ENCODE results near the gene RGL4. TPM values are rescaled to one million over a fixed set of nuclear protein-coding genes. Genes with fewer than 3 reads are reported as not detected.

Gene RGL4
- total and polyA plus RNA-seq, 2 of the 13 experiments (the other 11 are each of a cell fraction or from before 2014, with no cell fraction given), result not detected

- TF ChIP-seq ZBTB34 (CRISPR knock-in tag; IDR thresholded peaks at IDR 0.05) (peak; percentile 58; the same call in 1 of the 2 replicates), SRSF4 (IDR thresholded peaks at IDR 0.05; ENCODE audit: low read depth, low read length, poor library complexity, severe bottlenecking) (no peak), KLF9 (CRISPR knock-in tag; IDR thresholded peaks at IDR 0.05; ENCODE audit: low read depth) (no peak), ZNF138 (CRISPR knock-in tag; IDR thresholded peaks at IDR 0.05; ENCODE audit: low read depth) (no peak), ZFY (CRISPR knock-in tag; IDR thresholded peaks at IDR 0.05) (peak; percentile 94), ZKSCAN8 (CRISPR knock-in tag; IDR thresholded peaks at IDR 0.05; ENCODE audit: borderline replicate concordance) (peak; percentile 74; the same call in 1 of the 2 replicates), ZNF598 (CRISPR knock-in tag; IDR thresholded peaks at IDR 0.05; ENCODE audit: borderline replicate concordance) (peak; percentile 86; the same call in 1 of the 2 replicates), GLMP (CRISPR knock-in tag; IDR thresholded peaks at IDR 0.05; ENCODE audit: borderline replicate concordance) (no peak), TRIM24 (CRISPR knock-in tag; IDR thresholded peaks at IDR 0.05) (no peak), CCDC6 (CRISPR knock-in tag; IDR thresholded peaks at IDR 0.05) (peak; percentile 54; the same call in 1 of the 2 replicates), SNAI1 (CRISPR knock-in tag; IDR thresholded peaks at IDR 0.05; ENCODE audit: borderline replicate concordance) (peak; percentile 88; the same call in 1 of the 2 replicates), SKIL (CRISPR knock-in tag; IDR thresholded peaks at IDR 0.05; ENCODE audit: borderline replicate concordance) (peak; percentile 37; the same call in 1 of the 2 replicates), ZNF10 (CRISPR knock-in tag; IDR thresholded peaks at IDR 0.05; ENCODE audit: borderline replicate concordance, low read depth) (no peak), NFAT5 (CRISPR knock-in tag; IDR thresholded peaks at IDR 0.05) (no peak), ZFP36L2 (CRISPR knock-in tag; IDR thresholded peaks at IDR 0.05) (no peak), HNRNPH1 (optimal IDR thresholded peaks at IDR 0.05; ENCODE audit: low read depth, low read length) (no peak), AGO1 (IDR thresholded peaks at IDR 0.05; ENCODE audit: low read depth, low read length, poor library complexity, severe bottlenecking) (no peak), ZNF121 (CRISPR knock-in tag; IDR thresholded peaks at IDR 0.05) (no peak)
These were observed 26.3 kb downstream of the RGL4 start (continued) for GRCh38 chr22:23716811-23717801.
